Ascending aorta (tissue), 2 donors: Measurements from ENCODE around the gene SLC34A1. TPM values are rescaled to one million over a fixed set of nuclear protein-coding genes. Genes with fewer than 3 reads are reported as not detected.
A peak's percentile ranks its signal among the peaks of the same experiment; 100 is the strongest.

Source experiments
- DNase-seq, 2 donors: peaks; one replicate each; pipeline ENCODE4 v3.0.0-alpha.2; 2019; ENCODE audit warnings: low spot score in 2 of 2
- H3K27ac ChIP-seq, 2 donors: fragments of 200-600 bp; sonication (generic); one replicate each; pipeline ENCODE4 v1.5.1; 2016 to 2017; ENCODE audit warnings: mild to moderate bottlenecking in 1 of 2
- H3K27me3 ChIP-seq: fragments of 200-600 bp; sonication (generic); one replicate; pipeline ENCODE4 v1.5.1; 2017
- H3K36me3 ChIP-seq, 2 donors: fragments of 200-600 bp; sonication (generic); one replicate each; pipeline ENCODE4 v1.5.1; 2016
- H3K4me1 ChIP-seq, 2 donors: fragments of 200-600 bp; sonication (generic); one replicate each; pipeline ENCODE4 v1.5.1; 2016 to 2017; ENCODE audit warnings: mild to moderate bottlenecking in 1 of 2
- H3K4me3 ChIP-seq, 2 donors: fragments of 200-600 bp; sonication (generic); one replicate each; pipeline ENCODE4 v1.5.1; 2016 to 2017; ENCODE audit warnings: mild to moderate bottlenecking in 1 of 2
- H3K9me3 ChIP-seq, 2 donors: fragments of 200-600 bp; sonication (generic); one replicate each; pipeline ENCODE4 v1.5.1; 2016
- CTCF ChIP-seq, 3 experiments: fragments of 200-600 bp in 2 of 3; fragments of 450-650 bp in 1 of 3; sonication (generic) in 2 of 3; IDR thresholded peaks; one replicate each; pipeline ENCODE4 v1.5.1; 2016 to 2019; ENCODE audit warnings: antibody characterized with exemption in 3 of 3, mild to moderate bottlenecking in 1 of 3, moderate library complexity in 1 of 3
- intact Hi-C: fragments of 100-400 bp; cut with DNase I; formaldehyde crosslinking; loops from one replicate; pipeline ENCODE4 v1.15.1; 2023
- total RNA-seq: library from RNA; depleted of rRNA; stranded (reverse); fragments of >200 nt; gene quantifications from one replicate; pipeline ENCODE4 v1.1.0, GENCODE V29; 2016

Gene SLC34A1
- total RNA-seq, 1 donor from 2014 or later = not detected

GRCh38 chr5:177347699-177348098 is 36.5 kb upstream of the SLC34A1 start:
- H3K4me1 ChIP-seq = peaks cover 7 to 24% of the 10 kb centered on the region in 2 donors
- no peaks in the 10 kb centered on the region for H3K27me3 ChIP-seq
- no peaks in the 10 kb centered on the region for H3K9me3 ChIP-seq
- intact Hi-C loops = no loop called here
- H3K4me3 ChIP-seq = no peak overlapping the region
- peaks cover 10 to 14% of the 10 kb centered on the region in 2 donors for H3K36me3 ChIP-seq
- DNase-seq = no peak
- no peak overlapping the region for H3K27ac ChIP-seq
- TF ChIP-seq CTCF (IDR thresholded peaks at IDR 0.05) = no peak

- Histone ChIP-seq H3K36me3 (peaks cover 10 to 14% of the 10 kb centered on the region in 2 donors), H3K27ac (no peak overlapping the region), H3K27me3 (no peaks in the 10 kb centered on the region), H3K4me3 (no peak overlapping the region), H3K9me3 (no peaks in the 10 kb centered on the region), H3K4me1 (peaks cover 7 to 24% of the 10 kb centered on the region in 2 donors)
- no peak for TF ChIP-seq CTCF (IDR thresholded peaks at IDR 0.05)
- intact Hi-C loops = no loop called here
- DNase-seq = no peak
Measured at GRCh38 chr5:177349362-177349647, 34.9 kb upstream of the SLC34A1 start.

- no peak for DNase-seq
- intact Hi-C loops = loop anchor here (2.0 kb wide), 1 partner anchor 37 kb away; no protein-coding TSS in a partner anchor
- Histone ChIP-seq H3K27ac (no peak overlapping the region), H3K27me3 (no peaks in the 10 kb centered on the region), H3K36me3 (peaks cover 6 to 14% of the 10 kb centered on the region in 2 donors), H3K4me1 (peaks cover 7 to 24% of the 10 kb centered on the region in 2 donors), H3K9me3 (no peaks in the 10 kb centered on the region), H3K4me3 (peak overlapping the region; percentile 68 to 71)
- no peak for TF ChIP-seq CTCF (IDR thresholded peaks at IDR 0.05)
Measured at GRCh38 chr5:177349762-177350161, 34.5 kb upstream of the SLC34A1 start.

- DNase-seq = no peak
- Histone ChIP-seq H3K4me3 (peak overlapping the region; percentile 68 to 71), H3K36me3 (peaks cover 3 to 14% of the 10 kb centered on the region in 2 donors), H3K27ac (peak overlapping the region; percentile 81 to 94), H3K4me1 (peaks cover 7 to 24% of the 10 kb centered on the region in 2 donors), H3K9me3 (no peaks in the 10 kb centered on the region), H3K27me3 (no peaks in the 10 kb centered on the region)
- no peak for TF ChIP-seq CTCF (IDR thresholded peaks at IDR 0.05)
- intact Hi-C loops = loop anchor here (1.0 to 2.0 kb wide), 3 partner anchors 15 to 75 kb away; partner anchors contain the start of gene GRK6
Measured at GRCh38 chr5:177350776-177351391, 33.4 kb upstream of the SLC34A1 start.

- DNase-seq = peak; percentile 76 to 96
- H3K36me3 ChIP-seq = peaks cover 3 to 14% of the 10 kb centered on the region in 2 donors
- intact Hi-C loops = loop anchor here (1.0 to 2.0 kb wide), 3 partner anchors 15 to 75 kb away; partner anchors contain the start of gene GRK6
- H3K27ac ChIP-seq = peak within 1 kb of the TSS; percentile 81 to 94
- H3K4me3 ChIP-seq = peak within 1 kb of the TSS; percentile 68 to 71
- H3K27me3 ChIP-seq = no peaks in the 10 kb centered on the region
- TF ChIP-seq CTCF (IDR thresholded peaks at IDR 0.05) = no peak
- H3K4me1 ChIP-seq = peaks cover 7 to 24% of the 10 kb centered on the region in 2 donors
- no peaks in the 10 kb centered on the region for H3K9me3 ChIP-seq
Measured at GRCh38 chr5:177351392-177352329, 32.6 kb upstream of the SLC34A1 start, which contains the start of gene LMAN2. Gene LMAN2, minus strand, starts transcription at chr5:177351668. Its CDS starts 21 bp downstream, at chr5:177351647.
